Stomach smooth muscle (tissue), 2 donors: Measurements from ENCODE around the gene GOLPH3L.
"Not testable (repeated sequence)": the region's sequence is repeated elsewhere in the genome, so short reads cannot be mapped to it uniquely, and the experiment has no call there.

Source experiments
- H3K27ac ChIP-seq: one replicate; pipeline ENCODE4 v1.7.0; 2013; ENCODE audit warnings: mild to moderate bottlenecking, low read length, inconsistent platforms
- H3K27me3 ChIP-seq, 2 donors: one replicate each; pipeline ENCODE4 v1.7.0; 2013; ENCODE audit warnings: low read length in 2 of 2; ENCODE audit not compliant: insufficient read depth in 2 of 2, control insufficient read depth in 1 of 2
- H3K36me3 ChIP-seq, 2 donors: one replicate each; pipeline ENCODE4 v1.7.0; 2013; ENCODE audit warnings: low read length in 2 of 2; ENCODE audit not compliant: control insufficient read depth in 2 of 2, insufficient read depth in 2 of 2
- H3K4me1 ChIP-seq: one replicate; pipeline ENCODE4 v1.7.0; 2013; ENCODE audit warnings: low read length; ENCODE audit not compliant: control insufficient read depth, insufficient read depth
- H3K4me3 ChIP-seq, 2 donors: one replicate each; pipeline ENCODE4 v1.7.0; 2013; ENCODE audit warnings: low read length in 2 of 2
- H3K9ac ChIP-seq, 2 donors: one replicate each; pipeline ENCODE4 v1.7.0; 2013; ENCODE audit warnings: low read length in 2 of 2, mild to moderate bottlenecking in 1 of 2
- H3K9me3 ChIP-seq, 2 donors: one replicate each; pipeline ENCODE4 v1.7.0; 2013; ENCODE audit warnings: low read length in 2 of 2; ENCODE audit not compliant: control insufficient read depth in 2 of 2
- donor health status: healthy.
- donor health status: Pancreatic carcinoma.

Gene GOLPH3L

GRCh38 chr1:150661156-150661555 lies 35.8 kb downstream of the GOLPH3L start:
- no peak overlapping the region for H3K9ac ChIP-seq
- peaks cover 7 to 12% of the 10 kb centered on the region in 2 donors for H3K36me3 ChIP-seq
- no peaks in the 10 kb centered on the region for H3K4me1 ChIP-seq
- no peaks in the 10 kb centered on the region for H3K9me3 ChIP-seq
- H3K27ac ChIP-seq: no peak overlapping the region
- H3K4me3 ChIP-seq: no peak overlapping the region
- no peaks in the 10 kb centered on the region for H3K27me3 ChIP-seq

GRCh38 chr1:150660584-150660983 lies 36.4 kb downstream of the GOLPH3L start:
- Histone ChIP-seq H3K9me3 (no peaks in the 10 kb centered on the region), H3K27ac (no peak overlapping the region), H3K27me3 (no peaks in the 10 kb centered on the region), H3K4me1 (no peaks in the 10 kb centered on the region), H3K9ac (no peak overlapping the region), H3K36me3 (peaks cover 7 to 12% of the 10 kb centered on the region in 2 donors), H3K4me3 (no peak overlapping the region)

- not testable (repeated sequence) for H3K9ac ChIP-seq
- peaks cover 7 to 12% of the 10 kb centered on the region in 2 donors for H3K36me3 ChIP-seq
Observed at GRCh38 chr1:150657064-150657463, 39.9 kb downstream of the GOLPH3L start.

GRCh38 chr1:150654635-150655034 lies 42.3 kb downstream of the GOLPH3L start:
- H3K4me3 ChIP-seq, H3K36me3 ChIP-seq, H3K27me3 ChIP-seq, H3K27ac ChIP-seq, H3K9me3 ChIP-seq, H3K9ac ChIP-seq, H3K4me1 ChIP-seq: not testable (repeated sequence)

More at GRCh38 chr1:150657064-150657463, 39.9 kb downstream of the GOLPH3L start:
- not testable (repeated sequence) for H3K27me3 ChIP-seq, H3K27ac ChIP-seq, H3K4me1 ChIP-seq, H3K4me3 ChIP-seq, H3K9me3 ChIP-seq

DNA sequence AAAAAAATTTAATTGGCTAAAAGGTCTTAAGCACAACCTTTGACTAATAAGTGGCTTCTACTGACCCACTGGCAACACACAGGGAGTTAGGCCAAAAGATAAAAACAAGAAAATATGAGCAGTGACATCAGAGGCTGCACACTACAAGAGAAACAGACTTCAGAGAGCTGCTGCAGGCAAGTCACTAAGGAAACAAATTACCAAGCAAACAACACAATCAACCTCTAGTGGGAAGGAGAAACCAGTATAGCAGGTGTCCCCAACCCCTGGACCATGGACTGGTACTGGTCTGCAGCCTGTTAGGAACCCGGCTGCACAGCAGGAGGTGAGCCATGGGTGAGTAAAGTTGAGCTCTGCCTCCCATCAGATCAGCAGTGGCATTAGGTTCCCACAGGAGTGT lies 46.8 kb downstream of the GOLPH3L start:
- no peaks in the 10 kb centered on the region for H3K9me3 ChIP-seq
- H3K27me3 ChIP-seq: no peaks in the 10 kb centered on the region
- no peak overlapping the region for H3K9ac ChIP-seq
- H3K27ac ChIP-seq: no peak overlapping the region
- H3K36me3 ChIP-seq: peaks cover 17 to 19% of the 10 kb centered on the region in 2 donors
- no peak overlapping the region for H3K4me3 ChIP-seq
- no peaks in the 10 kb centered on the region for H3K4me1 ChIP-seq

DNA sequence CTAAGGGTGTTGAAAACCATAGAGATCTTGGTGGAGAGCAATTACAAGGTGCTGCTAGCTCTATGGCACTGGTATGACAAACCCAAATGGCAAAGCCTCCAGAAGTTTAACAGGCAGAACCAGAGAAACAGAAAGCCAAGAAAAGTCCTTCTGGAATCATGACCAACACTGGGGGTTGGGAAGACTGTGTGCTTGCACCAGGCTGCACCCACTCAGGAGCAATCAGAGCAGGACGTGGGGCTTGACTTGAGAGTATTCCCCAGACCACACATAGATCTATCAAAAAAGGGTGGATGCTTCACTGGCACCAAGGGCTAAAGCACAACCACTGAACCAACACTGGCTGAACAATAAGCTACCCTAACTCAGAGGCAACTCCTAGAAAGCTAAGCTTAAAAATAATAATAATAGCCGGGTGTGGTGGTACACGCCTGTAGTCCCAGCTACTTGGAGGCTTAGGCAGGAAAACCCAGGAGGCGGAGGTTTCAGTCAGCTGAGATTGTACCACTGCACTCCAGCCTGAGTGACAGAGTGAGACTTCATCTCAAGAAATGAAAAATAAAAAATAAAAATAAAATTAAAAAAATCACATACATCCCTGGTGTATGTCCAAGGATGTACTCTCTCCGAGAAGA lies 47.4 kb downstream of the GOLPH3L start:
- Histone ChIP-seq H3K27me3 (no peaks in the 10 kb centered on the region), H3K4me3 (no peak overlapping the region), H3K4me1 (no peaks in the 10 kb centered on the region), H3K9me3 (no peaks in the 10 kb centered on the region), H3K9ac (no peak overlapping the region), H3K27ac (no peak overlapping the region), H3K36me3 (peaks cover 17 to 19% of the 10 kb centered on the region in 2 donors)

DNA sequence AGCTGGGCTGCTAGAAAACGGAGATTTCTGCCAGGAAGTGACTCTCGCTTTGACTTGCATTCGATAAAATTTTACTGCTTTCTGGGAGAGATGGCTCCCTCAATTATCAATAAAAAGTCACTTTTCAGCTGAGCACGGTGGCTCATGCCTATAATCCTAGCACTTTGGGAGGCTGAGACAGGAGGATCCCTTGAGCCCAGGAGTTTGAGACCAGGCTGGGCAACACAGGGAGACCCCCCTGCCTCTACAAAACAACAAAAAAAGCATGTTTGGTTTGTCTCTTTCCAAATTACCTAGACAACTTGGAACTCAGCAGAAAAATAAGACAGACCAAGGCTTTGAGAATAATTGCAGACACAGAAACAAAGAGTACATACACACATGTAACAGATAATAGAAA lies 54.7 kb downstream of the GOLPH3L start:
- no peaks in the 10 kb centered on the region for H3K9me3 ChIP-seq
- no peaks in the 10 kb centered on the region for H3K4me1 ChIP-seq
- peaks cover 2 to 3% of the 10 kb centered on the region in 2 donors for H3K36me3 ChIP-seq
- H3K9ac ChIP-seq: no peak overlapping the region
- H3K27ac ChIP-seq: no peak overlapping the region
- no peaks in the 10 kb centered on the region for H3K27me3 ChIP-seq
- H3K4me3 ChIP-seq: no peak overlapping the region

GRCh38 chr1:150641126-150641815 lies 55.7 kb downstream of the GOLPH3L start:
- H3K36me3 ChIP-seq, H3K27me3 ChIP-seq, H3K4me3 ChIP-seq, H3K4me1 ChIP-seq, H3K9ac ChIP-seq, H3K9me3 ChIP-seq, H3K27ac ChIP-seq: not testable (repeated sequence)

DNA sequence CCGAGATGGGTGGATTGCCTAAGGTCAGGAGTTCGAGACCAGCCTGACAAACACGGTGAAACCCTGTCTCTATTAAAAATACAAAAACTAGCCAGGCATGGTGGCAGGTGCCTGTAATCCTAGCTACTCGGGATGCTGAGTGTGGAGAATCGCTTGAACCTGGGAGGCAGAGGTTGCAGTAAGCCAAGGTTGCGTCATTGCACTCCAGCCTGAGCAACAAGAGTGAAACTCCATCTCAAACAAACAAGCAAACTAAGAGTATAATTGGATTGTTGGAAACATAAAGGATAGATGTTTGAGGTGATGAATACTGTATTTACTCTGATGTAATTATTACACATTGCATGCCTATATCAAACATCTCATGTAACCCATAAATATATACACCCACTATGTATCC lies 58.5 kb downstream of the GOLPH3L start:
- H3K9me3 ChIP-seq, H3K4me3 ChIP-seq: not testable (repeated sequence)

GRCh38 chr1:150634839-150635622 lies 61.9 kb downstream of the GOLPH3L start:
- H3K27ac ChIP-seq: not testable (repeated sequence)

More for the DNA sequence above, 58.5 kb downstream of the GOLPH3L start:
- H3K27me3 ChIP-seq, H3K4me1 ChIP-seq, H3K36me3 ChIP-seq, H3K27ac ChIP-seq, H3K9ac ChIP-seq: not testable (repeated sequence)

More at GRCh38 chr1:150634839-150635622, 61.9 kb downstream of the GOLPH3L start:
- not testable (repeated sequence) for H3K9ac ChIP-seq, H3K36me3 ChIP-seq, H3K4me3 ChIP-seq, H3K27me3 ChIP-seq, H3K4me1 ChIP-seq, H3K9me3 ChIP-seq
